GM18858 (cell line): ENCODE results near the gene CELA2A.
"Not testable (repeated sequence)": the region's sequence is repeated elsewhere in the genome, so short reads cannot be mapped to it uniquely, and the experiment has no call there.

ENCODE experiments used
- ATAC-seq: cut with Tn5 transposase; IDR thresholded peaks from one replicate; pipeline ENCODE4 v1.9.1; 2021; ENCODE audit not compliant: unreplicated experiment

CELA2A gene

GRCh38 chr1:15492596-15492995 lies 36.1 kb downstream of the CELA2A start:
- no peak for ATAC-seq

GRCh38 chr1:15493869-15494390 lies 37.4 kb downstream of the CELA2A start:
- no peak for ATAC-seq

- no peak for ATAC-seq
Measured at GRCh38 chr1:15500184-15501178, 43.9 kb downstream of the CELA2A start.

- no peak for ATAC-seq
Measured at GRCh38 chr1:15501208-15502032, 44.9 kb downstream of the CELA2A start.

- no peak for ATAC-seq
Measured at GRCh38 chr1:15504436-15504835, 47.9 kb downstream of the CELA2A start.

GRCh38 chr1:15506831-15507230 lies 50.3 kb downstream of the CELA2A start:
- ATAC-seq: no peak

GRCh38 chr1:15507278-15507677 lies 50.7 kb downstream of the CELA2A start:
- ATAC-seq: no peak

GRCh38 chr1:15508700-15509487 lies 52.4 kb downstream of the CELA2A start:
- ATAC-seq: no peak

- ATAC-seq: no peak
Measured at GRCh38 chr1:15509586-15509985, 53.1 kb downstream of the CELA2A start.

- no peak for ATAC-seq
Measured at GRCh38 chr1:15510611-15511405, 54.3 kb downstream of the CELA2A start.

- no peak for ATAC-seq
Measured at GRCh38 chr1:15513192-15513591, 56.7 kb downstream of the CELA2A start.

GRCh38 chr1:15513919-15514318 lies 57.4 kb downstream of the CELA2A start:
- no peak for ATAC-seq

- ATAC-seq: not testable (repeated sequence)
Measured at GRCh38 chr1:15514557-15514956, 58.0 kb downstream of the CELA2A start.

GRCh38 chr1:15515022-15515663 lies 58.6 kb downstream of the CELA2A start:
- no peak for ATAC-seq

GRCh38 chr1:15519625-15520024 lies 63.1 kb downstream of the CELA2A start:
- ATAC-seq: no peak

GRCh38 chr1:15521206-15521906 lies 64.8 kb downstream of the CELA2A start:
- ATAC-seq: not testable (repeated sequence)
